Kasumi-1 (cell line): ENCODE measurements around the gene UBR1.
"Not testable (repeated sequence)": the region's sequence is repeated elsewhere in the genome, so short reads cannot be mapped to it uniquely, and the experiment has no call there.

Experiments
- DNase-seq, 2 experiments: peaks; one replicate each; lab custom pipeline; 2025; lab: John Stamatoyannopoulos, UW

UBR1 gene

GRCh38 chr15:43105778-43106485 lies at the start of gene UBR1:
Gene UBR1 (minus strand): TSS chr15:43106038. CDS start chr15:43106022, 16 bp downstream.
- DNase-seq: peak; percentile 66 to 70

GRCh38 chr15:43153269-43153668 lies 47.4 kb upstream of the UBR1 start:
- DNase-seq: no peak

GRCh38 chr15:43151688-43152087 lies 45.9 kb upstream of the UBR1 start:
- DNase-seq: no peak

- DNase-seq: no peak
Observed at GRCh38 chr15:43150191-43150929, 44.5 kb upstream of the UBR1 start.

GRCh38 chr15:43146184-43146583 lies 40.3 kb upstream of the UBR1 start:
- DNase-seq: no peak

- DNase-seq: no peak
Observed at GRCh38 chr15:43144512-43144911, 38.7 kb upstream of the UBR1 start.

GRCh38 chr15:43143203-43143941 lies 37.5 kb upstream of the UBR1 start:
- no peak for DNase-seq

GRCh38 chr15:43135351-43135750 lies 29.5 kb upstream of the UBR1 start:
- DNase-seq: no peak

- no peak for DNase-seq
Observed at GRCh38 chr15:43134157-43134635, 28.4 kb upstream of the UBR1 start.

GRCh38 chr15:43133430-43134156 lies 27.8 kb upstream of the UBR1 start, which contains the start of gene TMEM62:
Gene TMEM62 (plus strand): TSS chr15:43133586. CDS start chr15:43133803, 217 bp downstream.
- DNase-seq: peak; percentile 4 to 13

- no peak for DNase-seq
Observed at GRCh38 chr15:43132830-43133429, 27.1 kb upstream of the UBR1 start.

- DNase-seq: no peak
Observed at GRCh38 chr15:43128980-43129335, 23.1 kb upstream of the UBR1 start.

- not testable (repeated sequence) for DNase-seq
Observed at GRCh38 chr15:43128174-43128979, 22.5 kb upstream of the UBR1 start.

- peak; percentile 22 to 51 for DNase-seq
Observed at GRCh38 chr15:43127752-43128151, 21.9 kb upstream of the UBR1 start.

- no peak for DNase-seq
Observed at GRCh38 chr15:43126356-43126755, 20.5 kb upstream of the UBR1 start.

GRCh38 chr15:43125100-43125661 lies 19.3 kb upstream of the UBR1 start:
- DNase-seq: no peak

GRCh38 chr15:43121863-43122262 lies 16.0 kb upstream of the UBR1 start:
- no peak for DNase-seq

- no peak for DNase-seq
Observed at GRCh38 chr15:43118829-43119228, 13.0 kb upstream of the UBR1 start.

GRCh38 chr15:43118286-43118685 lies 12.4 kb upstream of the UBR1 start:
- no peak for DNase-seq

- DNase-seq: no peak
Observed at GRCh38 chr15:43111354-43111753, 5.5 kb upstream of the UBR1 start.
